GM06990 (cell line): Measurements from ENCODE around the gene MAP2K2.
"Not testable (repeated sequence)": the region's sequence is repeated elsewhere in the genome, so short reads cannot be mapped to it uniquely, and the experiment has no call there.

Experiments used
- DNase-seq: peaks from one replicate; pipeline ENCODE4 v3.0.0-alpha.2; 2011; ENCODE audit not compliant: insufficient read length; ENCODE audit errors: extremely low read depth
- H3K27me3 ChIP-seq: replicated peaks from 2 replicates; pipeline ENCODE4 v1.6.0; 2011; ENCODE audit warnings: low read length; ENCODE audit not compliant: control insufficient read depth, insufficient read depth
- H3K36me3 ChIP-seq: 2 replicates; pipeline ENCODE4 v1.5.1; 2011; ENCODE audit warnings: low read length; ENCODE audit not compliant: control insufficient read depth, insufficient read depth
- H3K4me3 ChIP-seq: replicated peaks from 2 replicates; pipeline ENCODE4 v1.5.1; 2011; ENCODE audit warnings: low read depth, mild to moderate bottlenecking, control low read depth, low read length
- CTCF ChIP-seq: IDR thresholded peaks from 2 replicates; pipeline ENCODE4 v1.5.1; 2011; ENCODE audit warnings: low read length, control low read depth, mild to moderate bottlenecking, inconsistent platforms; ENCODE audit not compliant: insufficient read depth, poor library complexity, severe bottlenecking

MAP2K2 gene

GRCh38 chr19:4144666-4145249 is 20.8 kb upstream of the MAP2K2 start:
- H3K36me3 ChIP-seq = no peaks in the 10 kb centered on the region
- peaks cover 4% of the 10 kb centered on the region for H3K27me3 ChIP-seq
- no peak for TF ChIP-seq CTCF
- DNase-seq = no peak
- H3K4me3 ChIP-seq = no peak overlapping the region

DNA sequence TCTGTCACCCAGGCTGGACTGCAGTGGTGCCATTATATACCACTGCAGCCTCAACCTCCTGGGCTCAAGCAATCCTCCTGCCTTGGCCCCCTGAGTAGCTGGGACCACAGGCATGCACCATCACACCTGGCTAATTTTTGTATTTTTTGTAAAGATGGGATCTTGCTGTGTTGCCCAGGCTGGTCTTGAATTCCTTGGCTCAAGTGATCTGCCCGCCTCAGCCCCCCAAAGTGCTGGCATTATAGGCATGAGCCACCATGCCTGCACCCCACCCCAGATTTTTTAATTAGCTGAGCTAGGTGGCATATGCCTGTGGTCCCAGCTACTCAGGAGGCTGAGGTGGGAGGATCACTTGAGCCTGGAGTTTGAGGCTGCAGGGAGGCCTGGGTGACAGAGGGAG is 19.0 kb upstream of the MAP2K2 start:
- not testable (repeated sequence) for H3K4me3 ChIP-seq, DNase-seq, H3K36me3 ChIP-seq, H3K27me3 ChIP-seq

DNA sequence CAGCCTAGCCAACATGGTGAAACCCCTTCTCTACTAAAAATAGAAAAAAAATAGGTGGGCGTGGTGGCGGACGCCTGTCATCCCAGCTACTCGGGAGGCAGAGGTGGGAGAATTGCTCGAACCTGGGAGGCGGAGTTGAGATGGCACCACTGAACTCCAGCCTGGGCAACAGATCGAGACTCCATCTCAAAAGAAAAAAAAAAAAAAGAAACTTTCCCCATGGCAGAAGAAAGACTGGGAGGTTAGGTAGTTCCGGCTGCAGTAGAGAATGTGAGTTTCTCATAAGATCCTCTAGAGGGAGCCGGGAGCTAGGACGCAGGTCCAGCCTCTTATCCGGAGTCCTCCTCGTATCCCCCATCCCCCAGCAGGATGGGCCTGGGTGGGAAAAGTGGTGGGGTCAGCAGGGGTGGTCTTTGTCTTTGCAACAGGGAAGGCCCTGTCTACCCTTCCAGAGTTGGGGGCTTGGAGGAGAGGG is 16.4 kb upstream of the MAP2K2 start:
- no peak for DNase-seq
- Histone ChIP-seq H3K4me3 (no peak overlapping the region), H3K27me3 (no peaks in the 10 kb centered on the region), H3K36me3 (no peaks in the 10 kb centered on the region)
- TF ChIP-seq CTCF = peak; percentile 79

GRCh38 chr19:4139614-4140236 is 15.8 kb upstream of the MAP2K2 start:
- peak; percentile 96 for TF ChIP-seq CTCF
- Histone ChIP-seq H3K4me3 (no peak overlapping the region), H3K36me3 (no peaks in the 10 kb centered on the region), H3K27me3 (no peaks in the 10 kb centered on the region)
- DNase-seq = peak; percentile 64

DNA sequence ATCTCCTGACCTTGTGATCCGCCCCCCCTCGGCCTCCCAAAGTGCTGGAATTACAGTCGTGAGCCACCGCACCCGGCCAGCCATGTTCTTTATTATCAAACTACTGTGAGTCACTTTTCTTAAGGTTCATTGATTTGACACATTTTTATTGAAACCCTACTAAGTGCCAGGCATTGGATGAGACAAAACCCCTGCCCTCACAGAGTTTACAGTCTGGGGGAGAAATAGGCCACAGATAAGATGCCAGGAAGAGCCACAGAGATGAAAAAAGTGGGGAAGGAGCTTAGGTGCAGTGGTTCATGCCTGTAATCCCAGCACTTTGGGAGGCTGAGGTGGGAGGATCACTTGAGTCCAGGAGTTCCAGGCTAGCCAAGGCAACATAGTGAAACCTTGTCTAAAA is 14.5 kb upstream of the MAP2K2 start:
- Histone ChIP-seq H3K36me3 (no peaks in the 10 kb centered on the region), H3K4me3 (no peak overlapping the region), H3K27me3 (no peaks in the 10 kb centered on the region)
- TF ChIP-seq CTCF = no peak
- no peak for DNase-seq

DNA sequence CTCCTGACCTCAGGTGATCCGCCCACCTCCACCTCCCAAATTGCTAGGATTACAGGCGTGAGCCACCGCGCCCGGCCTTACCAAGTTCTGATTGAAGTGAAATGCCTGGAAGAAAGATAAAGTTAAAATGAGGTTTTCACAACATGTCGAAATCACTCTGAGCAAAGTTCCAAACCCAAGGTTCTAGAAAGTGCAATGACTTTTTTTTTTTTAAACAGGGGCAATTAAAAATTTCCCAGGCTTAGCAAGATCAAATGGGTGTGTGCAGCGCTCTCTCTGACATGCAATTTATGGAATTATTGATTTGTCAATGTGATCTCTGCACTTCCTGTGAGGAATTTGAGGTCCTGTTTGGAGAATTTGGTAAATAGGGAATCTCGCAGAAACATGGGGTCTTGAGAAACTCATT is 12.8 kb upstream of the MAP2K2 start:
- no peaks in the 10 kb centered on the region for H3K36me3 ChIP-seq
- no peak for DNase-seq
- H3K27me3 ChIP-seq = no peaks in the 10 kb centered on the region
- no peak for TF ChIP-seq CTCF
- H3K4me3 ChIP-seq = no peak overlapping the region

DNA sequence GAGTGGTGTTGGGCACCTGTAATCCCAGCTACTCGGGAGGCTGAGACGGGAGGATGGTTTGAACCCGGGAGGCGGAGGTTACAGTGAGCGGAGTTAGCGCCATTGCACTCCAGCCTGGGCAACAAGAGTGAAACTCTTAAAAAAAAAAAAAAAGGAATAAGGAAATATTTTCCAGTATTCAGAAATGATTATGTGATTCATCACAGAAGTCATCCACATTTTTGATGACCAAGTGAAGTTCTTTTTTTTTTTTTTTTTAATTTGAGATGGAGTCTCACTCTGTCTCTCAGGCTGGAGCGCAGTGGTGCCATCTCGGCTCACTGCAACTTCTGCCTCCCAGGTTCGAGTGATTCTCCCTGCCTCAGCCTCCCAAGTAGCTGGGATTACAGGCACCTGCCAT is 11.5 kb upstream of the MAP2K2 start:
- not testable (repeated sequence) for DNase-seq, H3K36me3 ChIP-seq, H3K27me3 ChIP-seq, H3K4me3 ChIP-seq
